Hematopoietic multipotent progenitor cell treated with erythropoietin and hydrocortisone succinate and interleukin-3 and kit ligand, for 4 days (in vitro differentiated cells): ENCODE results near the gene TBC1D10A.
"Not testable (repeated sequence)": the region's sequence is repeated elsewhere in the genome, so short reads cannot be mapped to it uniquely, and the experiment has no call there.

Experiments
- DNase-seq: peaks from one replicate; pipeline ENCODE4 v3.0.0-alpha.2; 2015

TBC1D10A gene

DNA sequence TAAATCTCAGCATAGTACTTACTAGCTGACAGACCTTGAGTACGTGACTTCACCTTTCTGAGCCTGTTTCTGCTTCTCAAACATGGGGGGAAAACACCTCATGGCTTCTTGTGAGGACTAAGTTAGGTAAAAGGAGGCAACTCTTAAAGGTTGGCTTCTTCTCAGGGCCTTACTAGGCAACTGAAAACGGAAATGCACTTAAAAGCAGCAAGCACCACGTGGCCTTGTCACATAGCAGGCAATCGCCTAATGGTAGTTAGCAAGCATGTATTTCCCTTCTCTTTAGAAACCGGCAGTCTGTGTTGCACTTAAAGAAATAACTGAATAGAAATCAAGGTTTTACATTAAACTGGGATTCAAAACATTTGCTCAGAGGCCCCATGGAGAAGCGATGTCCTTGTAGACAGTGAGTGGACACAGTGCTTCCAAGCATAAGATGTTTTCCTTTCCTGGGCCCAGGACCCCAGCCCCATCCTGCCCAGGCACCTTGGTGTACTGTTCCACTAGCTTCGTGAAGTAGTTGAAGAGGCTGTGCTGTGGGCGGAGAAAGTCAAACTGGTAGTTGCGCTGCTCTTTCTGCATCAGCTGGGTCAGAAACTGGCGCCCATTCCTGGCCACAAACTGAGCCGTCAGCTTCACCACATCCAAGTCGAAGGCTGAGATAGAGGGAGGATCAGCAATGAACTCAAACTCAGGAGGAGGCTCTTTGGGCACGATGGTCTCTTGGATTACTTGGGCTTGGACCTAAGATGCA, 17.9 kb upstream of the TBC1D10A start:
- no peak for DNase-seq

DNA sequence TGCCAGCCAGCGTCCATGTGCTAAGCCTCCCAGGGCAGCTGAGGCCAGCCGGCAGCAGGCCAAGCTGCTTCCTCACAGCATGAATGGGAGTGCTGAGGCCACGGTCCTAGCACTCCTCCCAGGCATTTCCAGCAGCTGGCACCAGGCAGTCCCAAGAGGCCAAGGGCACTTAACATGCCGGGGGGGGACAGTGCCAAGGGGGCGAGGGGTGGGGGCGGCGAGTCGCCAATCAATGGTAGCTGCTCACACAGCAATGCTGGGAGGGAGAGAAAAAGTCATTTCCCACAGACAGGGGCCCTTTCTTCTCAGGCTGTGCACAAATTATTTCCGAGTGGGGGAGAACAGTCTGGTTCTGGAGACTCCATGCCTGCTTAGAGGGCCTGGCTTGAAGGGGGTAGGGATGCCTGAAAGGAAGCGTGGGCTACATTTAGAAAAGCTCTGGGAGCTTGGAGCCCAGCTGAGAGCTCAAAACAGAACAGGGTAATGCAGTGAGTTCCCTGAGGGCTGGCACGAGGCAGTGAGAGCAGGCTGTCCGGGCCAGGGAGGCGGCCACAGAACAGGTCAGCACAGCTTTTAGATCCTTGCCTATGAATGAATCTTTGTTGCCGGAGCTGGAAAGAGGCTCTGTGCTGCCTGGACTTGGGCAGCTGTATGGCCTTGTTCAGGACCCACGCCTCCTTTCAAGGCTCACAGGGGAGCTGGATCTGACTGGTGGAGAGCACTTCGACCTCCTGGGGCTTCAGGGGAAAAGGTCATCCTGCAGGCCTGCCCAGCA, 14.4 kb upstream of the TBC1D10A start:
- no peak for DNase-seq

- DNase-seq, result no peak
Observed at GRCh38 chr22:30338802-30339201, 12.1 kb upstream of the TBC1D10A start.

DNA sequence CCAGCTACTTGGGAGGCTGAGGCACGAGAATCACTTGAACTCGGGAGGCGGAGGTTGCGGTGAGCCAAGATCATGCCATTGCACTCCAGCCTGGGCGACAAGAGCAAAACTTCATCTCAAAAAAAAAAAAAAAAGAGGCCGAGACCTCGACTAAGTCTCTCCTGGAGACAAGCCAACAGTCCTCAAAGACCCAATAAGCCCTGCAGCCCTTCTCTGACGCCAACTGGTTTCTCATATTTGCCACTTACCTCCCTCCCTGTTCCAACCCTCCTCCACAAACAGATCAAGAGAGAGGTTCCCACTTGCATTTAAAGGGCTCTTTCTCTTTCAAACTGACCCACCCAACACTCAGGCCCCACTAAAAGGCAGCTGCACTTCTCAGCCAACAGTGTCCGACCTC, 11.6 kb upstream of the TBC1D10A start:
- DNase-seq, result not testable (repeated sequence)

- DNase-seq, result no peak
Observed at GRCh38 chr22:30337461-30337778, 10.7 kb upstream of the TBC1D10A start.

GRCh38 chr22:30336752-30337460, 10.2 kb upstream of the TBC1D10A start:
- no peak for DNase-seq

DNA sequence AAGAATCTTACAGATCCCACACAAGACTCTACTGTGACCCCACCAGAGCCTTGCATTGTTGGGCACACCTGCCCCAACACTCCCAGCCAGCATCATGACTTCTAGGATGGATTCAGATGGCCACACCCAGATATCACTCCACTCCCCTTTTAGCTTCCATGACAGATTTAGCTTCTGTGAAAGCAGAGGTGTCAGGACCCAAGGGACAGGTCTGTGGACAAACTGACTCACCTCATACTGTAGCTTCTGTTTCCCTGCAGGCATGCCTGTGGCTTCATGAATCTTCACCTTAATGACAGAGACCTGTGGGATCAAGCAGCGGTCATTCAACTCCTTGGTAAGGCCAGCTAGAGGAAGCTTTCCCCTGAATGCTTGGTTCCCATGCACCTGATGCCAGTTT, 8.5 kb upstream of the TBC1D10A start:
- DNase-seq, result no peak

- no peak for DNase-seq
Observed at GRCh38 chr22:30334646-30335045, 7.9 kb upstream of the TBC1D10A start.

GRCh38 chr22:30333707-30334087, 7.0 kb upstream of the TBC1D10A start:
- no peak for DNase-seq

GRCh38 chr22:30332994-30333706, 6.4 kb upstream of the TBC1D10A start:
- DNase-seq, result no peak

- no peak for DNase-seq
Observed at GRCh38 chr22:30332551-30332950, 5.8 kb upstream of the TBC1D10A start.

GRCh38 chr22:30328466-30329049, 1.8 kb upstream of the TBC1D10A start:
- DNase-seq, result no peak

- DNase-seq, result no peak
Observed at GRCh38 chr22:30327864-30328345, 1.2 kb upstream of the TBC1D10A start.

GRCh38 chr22:30326255-30326705, 461 bp downstream of the TBC1D10A start:
- DNase-seq, result no peak

- DNase-seq, result no peak
Observed at GRCh38 chr22:30325724-30326254, 952 bp downstream of the TBC1D10A start.

GRCh38 chr22:30325065-30325720, 1.5 kb downstream of the TBC1D10A start:
- DNase-seq, result no peak

GRCh38 chr22:30324014-30324730, 2.6 kb downstream of the TBC1D10A start:
- peak; percentile 88 for DNase-seq

GRCh38 chr22:30323246-30323645, 3.5 kb downstream of the TBC1D10A start:
- no peak for DNase-seq

- DNase-seq, result no peak
Observed at GRCh38 chr22:30321461-30321860, 5.3 kb downstream of the TBC1D10A start.

DNA sequence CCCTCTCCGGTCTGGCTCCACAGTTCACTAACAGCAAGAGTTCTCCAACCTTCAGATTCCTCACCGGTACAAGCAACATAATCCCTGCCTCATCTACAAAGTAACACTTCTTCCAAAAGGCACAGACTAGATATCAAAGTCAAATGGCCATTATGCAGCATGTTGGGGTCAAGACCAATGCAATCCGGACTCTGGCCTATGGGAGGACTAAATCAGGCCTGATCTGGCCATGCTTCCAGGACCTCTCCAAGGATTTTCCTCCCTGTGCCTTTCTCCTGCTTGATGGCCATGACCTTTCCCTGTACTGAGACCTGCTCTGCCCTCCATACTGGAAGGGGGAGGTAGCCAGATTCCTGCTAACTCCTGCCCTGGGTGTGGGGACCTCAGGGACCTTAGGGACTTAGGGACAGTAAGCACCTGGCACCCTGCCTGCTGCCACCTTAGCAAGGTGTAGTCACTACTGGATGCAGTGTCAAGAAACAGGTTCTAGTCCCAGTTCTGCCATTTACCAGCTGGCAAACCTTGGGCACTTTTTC, 6.7 kb downstream of the TBC1D10A start:
- no peak for DNase-seq
